PFSK-1 (cell line): ENCODE measurements around the gene EPHA4.

Source experiments
- POLR2AphosphoS5 ChIP-seq: IDR thresholded peaks from 2 replicates; pipeline ENCODE4 v1.6.1; 2012; ENCODE audit warnings: low read depth, mild to moderate bottlenecking, control low read depth, low read length, moderate library complexity
- REST ChIP-seq, 2 experiments: IDR thresholded peaks; 2 replicates each; pipeline versions ENCODE4 v1.6.1 to v1.8.0; 2011 to 2012; ENCODE audit warnings: low read depth in 2 of 2, low read length in 2 of 2, control low read depth in 1 of 2, inconsistent platforms in 1 of 2, mild to moderate bottlenecking in 1 of 2, moderate library complexity in 1 of 2; ENCODE audit not compliant: insufficient read depth in 1 of 2
- SIN3A ChIP-seq: IDR thresholded peaks from 2 replicates; pipeline ENCODE4 v1.6.1; 2012; ENCODE audit warnings: mild to moderate bottlenecking, low read length, moderate library complexity, borderline replicate concordance; ENCODE audit not compliant: insufficient read depth
- TAF1 ChIP-seq: IDR thresholded peaks from 2 replicates; pipeline ENCODE4 v1.6.1; 2012; ENCODE audit warnings: low read length, control low read depth, borderline replicate concordance; ENCODE audit not compliant: insufficient read depth

- TF ChIP-seq POLR2AphosphoS5 (no peak), SIN3A (no peak), REST (IDR thresholded peaks at IDR 0.05; ENCODE audit: insufficient read depth in 1 of 2, low read depth in 2 of 2, low read length in 2 of 2) (no peak), TAF1 (no peak)
Observed at GRCh38 chr2:221415789-221416188, 156.3 kb downstream of the EPHA4 start.
